Osteoblast (primary cell): ENCODE measurements around the gene FUS. TPM values are rescaled to one million over a fixed set of nuclear protein-coding genes. Genes with fewer than 3 reads are reported as not detected.
A peak's percentile ranks its signal among the peaks of the same experiment; 100 is the strongest.
"Not testable (repeated sequence)": the region's sequence is repeated elsewhere in the genome, so short reads cannot be mapped to it uniquely, and the experiment has no call there.

Experiments used
- DNase-seq: peaks from one replicate; pipeline ENCODE4 v3.0.0; 2011; ENCODE audit warnings: low spot score, mixed read lengths; ENCODE audit not compliant: insufficient read length; ENCODE audit errors: missing footprints
- H2AFZ ChIP-seq: 2 replicates; pipeline ENCODE4 v1.6.0; 2011; ENCODE audit warnings: mild to moderate bottlenecking, low read length
- H3K27ac ChIP-seq: 2 replicates; pipeline ENCODE4 v1.5.1; 2011; ENCODE audit warnings: mild to moderate bottlenecking, low read depth, low read length, moderate library complexity
- H3K27me3 ChIP-seq: 2 replicates; pipeline ENCODE4 v1.6.0; 2012; ENCODE audit warnings: mild to moderate bottlenecking, control low read depth, inconsistent platforms, low read length, moderate library complexity; ENCODE audit not compliant: insufficient read depth
- H3K36me3 ChIP-seq: 2 replicates; pipeline ENCODE4 v1.5.1; 2011; ENCODE audit warnings: mild to moderate bottlenecking, low read length, control low read depth, moderate library complexity; ENCODE audit not compliant: insufficient read depth
- H3K4me1 ChIP-seq: 2 replicates; pipeline ENCODE4 v1.5.1; 2011; ENCODE audit warnings: mild to moderate bottlenecking, low read length, control low read depth, moderate library complexity; ENCODE audit not compliant: insufficient read depth
- H3K4me2 ChIP-seq: 2 replicates; pipeline ENCODE4 v1.6.0; 2011; ENCODE audit warnings: mild to moderate bottlenecking, low read length; ENCODE audit not compliant: insufficient read depth
- H3K4me3 ChIP-seq: fragments of 200-600 bp; sonication (generic); 3 replicates; pipeline ENCODE4 v1.5.1; 2012; ENCODE audit warnings: mild to moderate bottlenecking, low read length, inconsistent platforms; ENCODE audit not compliant: insufficient read depth
- H3K79me2 ChIP-seq: 2 replicates; pipeline ENCODE4 v1.6.0; 2012; ENCODE audit warnings: mild to moderate bottlenecking, low read length, control low read depth, inconsistent platforms; ENCODE audit not compliant: insufficient read depth
- H3K9me3 ChIP-seq: 2 replicates; pipeline ENCODE4 v1.5.1; 2011; ENCODE audit warnings: low read depth, low read length, control low read depth
- H4K20me1 ChIP-seq: 2 replicates; pipeline ENCODE4 v1.6.0; 2012; ENCODE audit warnings: mild to moderate bottlenecking, low read length, control low read depth; ENCODE audit not compliant: insufficient read depth
- total RNA-seq: library from RNA; depleted of rRNA; stranded (reverse); fragments of >200 nt; gene quantifications from 2 replicates; pipeline ENCODE4 v1.2.3, GENCODE V29; 2012
- TF ChIP-seq, protein P1 (sequence below): IDR thresholded peaks from 2 replicates; pipeline ENCODE4 v1.5.1; 2011; ENCODE audit warnings: mild to moderate bottlenecking, low read depth, low read length, moderate library complexity; ENCODE audit errors: extremely low read depth

FUS gene
- total RNA-seq, 1 donor: 24.2 TPM

DNA sequence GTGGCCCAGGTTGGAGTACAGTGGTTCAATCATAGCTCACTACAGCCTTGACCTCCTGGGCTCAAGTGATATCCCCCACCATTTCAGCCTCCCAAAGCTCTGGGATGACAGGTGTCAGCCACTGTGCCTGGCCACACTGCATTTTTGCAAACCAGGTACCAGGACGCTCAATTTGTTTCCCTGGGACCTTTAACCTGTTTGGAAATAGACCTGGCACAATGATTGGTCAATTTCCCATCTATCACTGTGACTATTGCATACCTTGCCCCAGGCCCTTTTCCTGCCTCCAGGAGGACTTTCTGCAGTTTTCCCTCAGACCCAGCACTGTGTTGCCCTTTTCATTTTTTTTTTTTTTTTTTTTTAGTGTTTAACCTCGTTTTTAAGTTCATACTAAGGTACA lies 11.1 kb upstream of the FUS start:
- no peaks in the 10 kb centered on the region for H3K36me3 ChIP-seq
- no peaks in the 10 kb centered on the region for H3K9me3 ChIP-seq
- no peaks in the 10 kb centered on the region for H3K27me3 ChIP-seq
- H2AFZ ChIP-seq: no peak overlapping the region
- H3K79me2 ChIP-seq: no peaks in the 10 kb centered on the region
- TF ChIP-seq, protein P1, sequence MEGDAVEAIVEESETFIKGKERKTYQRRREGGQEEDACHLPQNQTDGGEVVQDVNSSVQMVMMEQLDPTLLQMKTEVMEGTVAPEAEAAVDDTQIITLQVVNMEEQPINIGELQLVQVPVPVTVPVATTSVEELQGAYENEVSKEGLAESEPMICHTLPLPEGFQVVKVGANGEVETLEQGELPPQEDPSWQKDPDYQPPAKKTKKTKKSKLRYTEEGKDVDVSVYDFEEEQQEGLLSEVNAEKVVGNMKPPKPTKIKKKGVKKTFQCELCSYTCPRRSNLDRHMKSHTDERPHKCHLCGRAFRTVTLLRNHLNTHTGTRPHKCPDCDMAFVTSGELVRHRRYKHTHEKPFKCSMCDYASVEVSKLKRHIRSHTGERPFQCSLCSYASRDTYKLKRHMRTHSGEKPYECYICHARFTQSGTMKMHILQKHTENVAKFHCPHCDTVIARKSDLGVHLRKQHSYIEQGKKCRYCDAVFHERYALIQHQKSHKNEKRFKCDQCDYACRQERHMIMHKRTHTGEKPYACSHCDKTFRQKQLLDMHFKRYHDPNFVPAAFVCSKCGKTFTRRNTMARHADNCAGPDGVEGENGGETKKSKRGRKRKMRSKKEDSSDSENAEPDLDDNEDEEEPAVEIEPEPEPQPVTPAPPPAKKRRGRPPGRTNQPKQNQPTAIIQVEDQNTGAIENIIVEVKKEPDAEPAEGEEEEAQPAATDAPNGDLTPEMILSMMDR: no peak
- DNase-seq: no peak
- H3K4me2 ChIP-seq: no peak overlapping the region
- no peaks in the 10 kb centered on the region for H4K20me1 ChIP-seq
- H3K4me1 ChIP-seq: no peaks in the 10 kb centered on the region
- H3K4me3 ChIP-seq: no peak overlapping the region
- H3K27ac ChIP-seq: no peak overlapping the region

DNA sequence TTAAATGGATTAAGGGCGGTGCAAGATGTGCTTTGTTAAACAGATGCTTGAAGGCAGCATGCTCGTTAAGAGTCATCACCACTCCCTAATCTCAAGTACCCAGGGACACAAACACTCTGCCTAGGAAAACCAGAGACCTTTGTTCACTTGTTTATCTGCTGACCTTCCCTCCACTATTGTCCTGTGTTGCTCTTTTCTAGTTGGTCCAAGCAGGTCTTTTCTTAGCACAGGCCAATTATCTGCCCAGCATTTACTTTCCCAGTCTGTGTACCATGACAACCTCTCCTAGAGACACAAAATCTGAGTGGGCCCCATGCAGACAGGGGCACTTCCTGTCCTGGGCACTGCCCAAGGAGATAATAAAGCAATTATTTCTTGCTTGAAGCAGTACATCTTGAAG lies 9.9 kb upstream of the FUS start:
- H3K27me3 ChIP-seq, H4K20me1 ChIP-seq, DNase-seq, H3K4me2 ChIP-seq, H3K4me1 ChIP-seq, H3K4me3 ChIP-seq, H2AFZ ChIP-seq, H3K79me2 ChIP-seq, H3K9me3 ChIP-seq, H3K27ac ChIP-seq, H3K36me3 ChIP-seq: not testable (repeated sequence)

DNA sequence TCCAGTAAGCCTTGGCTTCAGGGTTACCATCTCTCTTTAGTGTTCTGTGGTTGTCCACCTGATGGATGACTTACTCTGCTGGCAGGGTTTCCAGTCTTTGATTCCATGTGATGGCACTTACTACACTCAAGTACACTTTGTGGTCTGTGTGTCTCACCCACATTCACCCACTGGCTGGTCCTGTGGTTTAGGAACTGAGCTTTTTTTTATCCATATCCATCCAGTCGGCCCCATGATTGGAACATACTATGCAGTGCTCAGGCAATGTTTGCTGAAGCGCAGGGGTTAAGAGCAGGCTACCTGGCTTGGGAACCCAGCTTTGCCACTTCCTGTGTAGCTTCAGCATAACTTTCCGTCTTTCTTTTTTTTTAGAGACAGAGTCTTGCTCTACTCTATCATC lies 2.8 kb upstream of the FUS start:
- Histone ChIP-seq H3K27ac (no peak overlapping the region), H3K4me1 (peaks cover 15% of the 10 kb centered on the region), H3K36me3 (peaks cover 2% of the 10 kb centered on the region), H4K20me1 (peaks cover 13% of the 10 kb centered on the region), H3K79me2 (peaks cover 29% of the 10 kb centered on the region), H3K9me3 (no peaks in the 10 kb centered on the region), H3K4me3 (no peak overlapping the region), H3K4me2 (no peak overlapping the region), H2AFZ (peak overlapping the region; percentile 2), H3K27me3 (no peaks in the 10 kb centered on the region)
- TF ChIP-seq, protein P1: no peak
- DNase-seq: no peak

DNA sequence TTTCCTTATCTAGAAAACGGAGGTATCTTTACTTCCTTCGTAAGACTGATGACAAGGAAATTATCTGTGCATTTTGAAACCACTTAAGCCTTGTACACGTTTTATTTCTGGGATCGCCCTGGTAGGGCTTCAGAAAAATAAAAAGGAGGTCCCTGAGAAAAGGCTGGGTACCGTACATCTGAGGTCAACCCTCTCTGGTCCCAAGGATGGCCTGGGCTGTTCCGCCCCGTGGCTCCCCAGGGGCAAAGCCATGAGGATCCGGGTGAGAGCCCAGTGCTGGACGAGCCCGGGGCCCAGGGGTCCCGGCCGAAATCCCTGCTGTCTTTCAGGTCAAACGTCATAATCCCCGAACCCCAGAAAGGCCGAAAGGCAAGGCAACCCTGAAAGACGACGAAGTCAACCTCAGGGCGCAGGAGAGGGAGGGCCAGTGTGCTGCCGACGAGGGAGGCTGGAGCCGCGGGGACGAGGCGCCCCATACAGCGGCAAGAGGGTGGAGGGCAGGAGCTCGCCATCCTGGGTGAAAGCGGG lies 656 bp upstream of the FUS start:
- peak; percentile 90 for DNase-seq
- TF ChIP-seq, protein P1: no peak
- peaks cover 51% of the 10 kb centered on the region for H3K79me2 ChIP-seq

More for the DNA sequence above, 656 bp upstream of the FUS start:
- Histone ChIP-seq H3K9me3 (no peaks in the 10 kb centered on the region), H4K20me1 (peaks cover 34% of the 10 kb centered on the region), H2AFZ (peak overlapping the region; percentile 100), H3K4me3 (peak overlapping the region; percentile 99), H3K4me1 (peaks cover 35% of the 10 kb centered on the region), H3K4me2 (peak overlapping the region; percentile 97), H3K36me3 (peaks cover 23% of the 10 kb centered on the region), H3K27ac (peak overlapping the region; percentile 100), H3K27me3 (no peaks in the 10 kb centered on the region)
